KBM-7 (cell line): ENCODE measurements around the gene PDE11A.

Experiments used
- DNase-seq: peaks from one replicate; pipeline ENCODE4 v3.0.0-alpha.2; 2015
- in situ Hi-C: fragments of 300-500 bp; cut with MboI; formaldehyde crosslinking; loops from 2 replicates; pipeline ENCODE4 v1.14.3; 2020; ENCODE audit warnings: low sequenced_read_pairs, low pct_unique_long_range_greater_than_20kb, mixed read lengths

PDE11A gene

GRCh38 chr2:178025551-178026185, 46.9 kb downstream of the PDE11A start:
- no peak for DNase-seq
- in situ Hi-C loops: no loop called here

- DNase-seq: no peak
- in situ Hi-C loops: no loop called here
Observed at GRCh38 chr2:178018141-178018540, 54.4 kb downstream of the PDE11A start.

- DNase-seq: no peak
Observed at GRCh38 chr2:178016612-178017011, 56.0 kb downstream of the PDE11A start.

GRCh38 chr2:178012639-178013038, 59.9 kb downstream of the PDE11A start:
- DNase-seq: no peak
- in situ Hi-C loops: no loop called here

More at GRCh38 chr2:178016612-178017011, 56.0 kb downstream of the PDE11A start:
- in situ Hi-C loops: no loop called here

- in situ Hi-C loops: no loop called here
- DNase-seq: no peak
Observed at GRCh38 chr2:178009813-178010212, 62.8 kb downstream of the PDE11A start.

GRCh38 chr2:178008636-178009289, 63.8 kb downstream of the PDE11A start:
- DNase-seq: no peak
- in situ Hi-C loops: no loop called here

- in situ Hi-C loops: no loop called here
- DNase-seq: no peak
Observed at GRCh38 chr2:178006710-178007109, 65.9 kb downstream of the PDE11A start.

- in situ Hi-C loops: no loop called here
- DNase-seq: no peak
Observed at GRCh38 chr2:178005756-178006155, 66.8 kb downstream of the PDE11A start.

GRCh38 chr2:178002038-178002437, 70.5 kb downstream of the PDE11A start:
- in situ Hi-C loops: no loop called here
- DNase-seq: no peak

GRCh38 chr2:177998996-177999395, 73.6 kb downstream of the PDE11A start:
- no peak for DNase-seq
- in situ Hi-C loops: no loop called here

GRCh38 chr2:177998006-177998405, 74.6 kb downstream of the PDE11A start:
- DNase-seq: no peak
- in situ Hi-C loops: no loop called here

- DNase-seq: no peak
- in situ Hi-C loops: no loop called here
Observed at GRCh38 chr2:177992992-177993391, 79.6 kb downstream of the PDE11A start.

GRCh38 chr2:177989029-177989885, 83.3 kb downstream of the PDE11A start:
- in situ Hi-C loops: no loop called here
- DNase-seq: no peak

GRCh38 chr2:177984749-177985148, 87.8 kb downstream of the PDE11A start:
- DNase-seq: no peak
- in situ Hi-C loops: no loop called here

- in situ Hi-C loops: no loop called here
- peak; percentile 56 for DNase-seq
Observed at GRCh38 chr2:177983183-177983788, 89.3 kb downstream of the PDE11A start.

- DNase-seq: no peak
- in situ Hi-C loops: no loop called here
Observed at GRCh38 chr2:177972782-177973181, 99.8 kb downstream of the PDE11A start.

- DNase-seq: no peak
- in situ Hi-C loops: no loop called here
Observed at GRCh38 chr2:177972123-177972522, 100.5 kb downstream of the PDE11A start.

GRCh38 chr2:177970670-177971454, 101.7 kb downstream of the PDE11A start:
- in situ Hi-C loops: no loop called here
- DNase-seq: no peak

- no peak for DNase-seq
- in situ Hi-C loops: no loop called here
Observed at GRCh38 chr2:177964892-177965291, 107.7 kb downstream of the PDE11A start.
